ENCODE data around the gene SELENOO. TPM values are rescaled to one million over a fixed set of nuclear protein-coding genes. Genes with fewer than 3 reads are reported as not detected.

Gene SELENOO
- total RNA-seq, 2 experiments from 2014 or later, result 34.0 to 44.2 TPM

GRCh38 chr22:50261615-50262459 is 61.0 kb downstream of the SELENOO start, which contains the start of gene MAPK12:
Gene MAPK12 (minus strand): TSS chr22:50261683. CDS start chr22:50261509, 174 bp downstream.
- Histone ChIP-seq H2AFZ (ENCODE audit: low read length) (0 out of 2 replicates have a peak within 1 kb of the TSS, but pooled peaks have one; percentile 55), H4K20me1 (ENCODE audit: insufficient read depth, low read length) (no peaks in the 10 kb centered on the region), H3K27ac (ENCODE audit: low read depth, low read length, poor library complexity, severe bottlenecking) (peak within 1 kb of the TSS; percentile 63), H3K36me3 (ENCODE audit: insufficient read depth, low read length) (peaks cover 13% of the 10 kb centered on the region; the same call in 1 of the 2 replicates), H3K4me2 (ENCODE audit: low read length) (peak within 1 kb of the TSS; percentile 83), H3K4me1 (ENCODE audit: insufficient read depth, low read length, poor library complexity, severe bottlenecking) (peaks cover 25% of the 10 kb centered on the region), H3K79me2 (ENCODE audit: insufficient read depth, low read depth, low read length) (peaks cover 15% of the 10 kb centered on the region), H3K9me3 (ENCODE audit: low read length) (no peaks in the 10 kb centered on the region), H3K9me2 (ENCODE audit: insufficient read depth, low read length) (no peaks in the 10 kb centered on the region), H3K4me3 (ENCODE audit: low read depth, low read length, poor library complexity, severe bottlenecking) (peak within 1 kb of the TSS; percentile 83)
- POLR2A ChIA-PET, result interaction anchor here (0.6 to 0.9 kb wide), 2 partner anchors 11 to 71 kb away, joined by 5 to 6 read pairs; partner anchors contain the start of gene HDAC10
- DNase-seq (ENCODE audit: low spot score), result peak; percentile 83
- no peak for TF ChIP-seq EZH2phosphoT487 (IDR thresholded peaks at IDR 0.05; ENCODE audit: borderline replicate concordance, low read depth, low read length)
- no peak for TF ChIP-seq CTCF (conservative IDR thresholded peaks at IDR 0.05; ENCODE audit: low read length)
- intact Hi-C loops (cut with micrococcal nuclease; ENCODE audit: unreplicated experiment), result no loop called here
- CTCF ChIA-PET (ENCODE audit: unreplicated experiment), result interaction anchor here (0.6 kb wide), 1 partner anchor 15 kb away, joined by 6 read pairs; no protein-coding TSS in a partner anchor
- BruUV-seq (replicated peaks), result no TSS peak

GRCh38 chr22:50262460-50262911 is 61.7 kb downstream of the SELENOO start:
- H3K36me3 ChIP-seq (ENCODE audit: insufficient read depth, low read length), result peaks cover 7% of the 10 kb centered on the region; the same call in 1 of the 2 replicates
- H3K4me2 ChIP-seq (ENCODE audit: low read length), result peak overlapping the region; percentile 83
- TF ChIP-seq EZH2phosphoT487 (IDR thresholded peaks at IDR 0.05; ENCODE audit: borderline replicate concordance, low read depth, low read length) (no peak), CTCF (conservative IDR thresholded peaks at IDR 0.05; ENCODE audit: low read length) (no peak)
- POLR2A ChIA-PET, result no interaction called here
- peak overlapping the region; percentile 63 for H3K27ac ChIP-seq (ENCODE audit: low read depth, low read length, poor library complexity, severe bottlenecking)
- intact Hi-C loops (cut with micrococcal nuclease; ENCODE audit: unreplicated experiment), result no loop called here
- H4K20me1 ChIP-seq (ENCODE audit: insufficient read depth, low read length), result no peaks in the 10 kb centered on the region
- DNase-seq (ENCODE audit: low spot score), result peak; percentile 68
- no TSS peak for BruUV-seq (replicated peaks)
- CTCF ChIA-PET (ENCODE audit: unreplicated experiment), result interaction anchor here (0.6 kb wide), 1 partner anchor 14 kb away, joined by 6 read pairs; no protein-coding TSS in a partner anchor
- H3K4me3 ChIP-seq (ENCODE audit: low read depth, low read length, poor library complexity, severe bottlenecking), result peak overlapping the region; percentile 83
- peaks cover 25% of the 10 kb centered on the region for H3K4me1 ChIP-seq (ENCODE audit: insufficient read depth, low read length, poor library complexity, severe bottlenecking)
- H3K79me2 ChIP-seq (ENCODE audit: insufficient read depth, low read depth, low read length), result peaks cover 15% of the 10 kb centered on the region
- H3K9me3 ChIP-seq (ENCODE audit: low read length), result no peaks in the 10 kb centered on the region
- H3K9me2 ChIP-seq (ENCODE audit: insufficient read depth, low read length), result no peaks in the 10 kb centered on the region
- H2AFZ ChIP-seq (ENCODE audit: low read length), result no peak overlapping the region

Data from OCI-LY7 (cell line).